ENCODE data around the gene GMCL1. TPM values are rescaled to one million over a fixed set of nuclear protein-coding genes. Genes with fewer than 3 reads are reported as not detected.

Gene GMCL1
- total RNA-seq, 1 experiment from 2014 or later = 13.2 TPM

DNA sequence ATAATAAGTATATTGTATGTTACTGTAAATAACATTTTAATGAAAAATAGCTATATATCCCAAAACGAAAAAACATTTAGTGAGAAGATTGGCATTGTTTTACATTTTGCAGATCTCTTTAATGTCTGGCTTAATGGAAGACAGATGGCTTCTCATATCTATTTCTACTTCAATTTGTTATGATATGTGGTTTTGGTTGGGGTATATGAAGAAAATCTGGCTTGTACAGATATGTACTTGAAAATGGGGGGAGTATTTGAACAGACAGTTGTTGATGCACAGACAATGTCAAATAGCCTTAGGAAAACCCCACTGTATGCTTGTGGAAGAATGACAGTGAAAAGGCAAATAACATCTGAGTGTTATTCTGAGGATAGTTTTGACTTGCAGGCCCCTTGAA, 23.6 kb upstream of the GMCL1 start:
- Histone ChIP-seq H3K27ac (ENCODE audit: low read length) (no peak overlapping the region), H3K36me3 (ENCODE audit: control insufficient read depth, insufficient read depth, low read length) (peaks cover 16% of the 10 kb centered on the region), H3K9me3 (ENCODE audit: control insufficient read depth, insufficient read depth, low read depth, low read length) (no peaks in the 10 kb centered on the region), H3K4me3 (ENCODE audit: low read depth in 2 of 2, low read length in 2 of 2) (no peak overlapping the region), H3K27me3 (ENCODE audit: control insufficient read depth, insufficient read depth, low read length) (no peaks in the 10 kb centered on the region), H3K4me1 (ENCODE audit: control insufficient read depth, insufficient read depth, low read length) (no peaks in the 10 kb centered on the region)
- DNase-seq (ENCODE audit: low read depth, low spot score) (no peak), ATAC-seq (no peak)
- ChIA-PET CTCF (interaction anchor here (0.6 kb wide), 1 partner anchor 504 kb away, joined by 3 read pairs; no protein-coding TSS in a partner anchor), POLR2A (no interaction called here)
- intact Hi-C loops (cut with micrococcal nuclease; ENCODE audit: unreplicated experiment) (no loop called here), in situ Hi-C loops (cut with HindIII; ENCODE audit: low pct_unique_long_range_greater_than_20kb, low sequenced_read_pairs) (no loop called here)
- BruUV-seq (replicated peaks) = no TSS peak
- TF ChIP-seq REST (IDR thresholded peaks at IDR 0.05; ENCODE audit: insufficient read depth in 1 of 2, low read depth in 2 of 2, low read length in 1 of 2) (no peak), SIN3A (IDR thresholded peaks at IDR 0.05; ENCODE audit: borderline replicate concordance, insufficient read depth, low read depth, low read length) (no peak), TCF7L2 (IDR thresholded peaks at IDR 0.05; ENCODE audit: low read depth, low read length) (no peak), POLR2AphosphoS5 (IDR thresholded peaks at IDR 0.05; ENCODE audit: low read depth, low read length) (no peak), CTCF (IDR thresholded peaks at IDR 0.05) (no peak)

DNA sequence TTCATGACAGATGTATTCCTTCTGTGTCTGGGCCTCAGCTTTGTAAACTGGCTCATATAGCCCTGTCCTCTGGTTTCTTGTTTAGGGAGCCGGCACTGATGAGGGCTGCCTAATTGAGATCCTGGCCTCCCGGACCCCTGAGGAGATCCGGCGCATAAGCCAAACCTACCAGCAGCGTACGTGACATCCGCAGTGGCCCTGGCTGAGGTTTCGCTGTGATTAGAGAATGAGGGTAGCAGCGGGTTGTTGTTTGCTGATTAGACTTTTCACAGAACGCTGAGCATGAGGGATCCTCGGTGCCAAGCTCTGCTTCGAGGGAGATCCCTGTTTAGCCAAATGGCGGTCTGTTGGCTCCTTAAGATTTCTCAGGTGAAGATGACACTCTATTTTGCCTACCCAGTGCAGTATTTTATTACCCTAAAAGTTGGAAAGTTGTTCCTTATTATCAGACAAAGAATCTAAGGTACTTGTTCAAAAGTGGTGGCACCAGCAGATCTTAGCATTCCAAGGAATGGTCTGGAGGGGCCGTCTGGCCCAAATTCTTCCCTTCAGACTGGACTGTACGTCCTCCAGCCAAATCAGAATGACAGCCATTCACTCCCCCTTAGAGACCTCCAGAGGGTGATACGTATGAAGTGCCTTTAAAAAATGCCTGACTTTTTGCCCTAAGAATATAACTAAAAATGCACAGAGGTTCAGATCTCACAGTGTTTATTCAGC, 21.5 kb upstream of the GMCL1 start:
- no peak for DNase-seq (ENCODE audit: low read depth, low spot score)
- Histone ChIP-seq H3K9me3 (ENCODE audit: control insufficient read depth, insufficient read depth, low read depth, low read length) (no peaks in the 10 kb centered on the region), H3K27ac (ENCODE audit: low read length) (no peak overlapping the region), H3K36me3 (ENCODE audit: control insufficient read depth, insufficient read depth, low read length) (peaks cover 17% of the 10 kb centered on the region), H3K27me3 (ENCODE audit: control insufficient read depth, insufficient read depth, low read length) (no peaks in the 10 kb centered on the region), H3K4me1 (ENCODE audit: control insufficient read depth, insufficient read depth, low read length) (no peaks in the 10 kb centered on the region), H3K4me3 (ENCODE audit: low read depth in 2 of 2, low read length in 2 of 2) (no peak overlapping the region)
- BruUV-seq (replicated peaks) = no TSS peak
- TF ChIP-seq TCF7L2 (IDR thresholded peaks at IDR 0.05; ENCODE audit: low read depth, low read length) (no peak), SIN3A (IDR thresholded peaks at IDR 0.05; ENCODE audit: borderline replicate concordance, insufficient read depth, low read depth, low read length) (no peak), POLR2AphosphoS5 (IDR thresholded peaks at IDR 0.05; ENCODE audit: low read depth, low read length) (no peak)
- CTCF ChIA-PET = no interaction called here
- in situ Hi-C loops (cut with HindIII; ENCODE audit: low pct_unique_long_range_greater_than_20kb, low sequenced_read_pairs) = no loop called here
- ATAC-seq = no peak
- intact Hi-C loops (cut with micrococcal nuclease; ENCODE audit: unreplicated experiment) = no loop called here
- POLR2A ChIA-PET = no interaction called here

DNA sequence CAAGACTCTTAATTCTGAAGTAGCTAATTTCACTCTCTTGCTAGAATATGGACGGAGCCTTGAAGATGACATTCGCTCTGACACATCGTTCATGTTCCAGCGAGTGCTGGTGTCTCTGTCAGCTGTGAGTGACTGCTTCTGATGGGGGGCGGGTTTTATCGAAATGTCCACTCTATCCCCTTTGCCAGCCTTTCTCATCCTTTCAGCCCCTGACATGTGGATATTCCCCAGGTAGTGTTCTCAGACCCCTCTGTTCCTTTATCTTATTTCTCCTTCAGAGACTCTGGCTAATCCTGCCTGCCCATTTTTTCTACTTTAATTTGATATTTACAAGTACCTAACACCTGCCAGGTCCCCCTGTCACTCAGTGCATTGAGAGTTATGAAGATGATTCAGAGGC, 18.9 kb upstream of the GMCL1 start:
- TF ChIP-seq SIN3A (IDR thresholded peaks at IDR 0.05; ENCODE audit: borderline replicate concordance, insufficient read depth, low read depth, low read length) = no peak
- no peak for TF ChIP-seq CTCF (IDR thresholded peaks at IDR 0.05)
- no peak for TF ChIP-seq TCF7L2 (IDR thresholded peaks at IDR 0.05; ENCODE audit: low read depth, low read length)
- TF ChIP-seq POLR2AphosphoS5 (IDR thresholded peaks at IDR 0.05; ENCODE audit: low read depth, low read length) = no peak
- no peak for TF ChIP-seq REST (IDR thresholded peaks at IDR 0.05; ENCODE audit: insufficient read depth in 1 of 2, low read depth in 2 of 2, low read length in 1 of 2)
- in situ Hi-C loops (cut with HindIII; ENCODE audit: low pct_unique_long_range_greater_than_20kb, low sequenced_read_pairs) = no loop called here
- CTCF ChIA-PET = no interaction called here

More for the DNA sequence above, 18.9 kb upstream of the GMCL1 start:
- H3K4me3 ChIP-seq (ENCODE audit: low read depth in 2 of 2, low read length in 2 of 2) = no peak overlapping the region
- H3K27ac ChIP-seq (ENCODE audit: low read length) = no peak overlapping the region
- peaks cover 17% of the 10 kb centered on the region for H3K36me3 ChIP-seq (ENCODE audit: control insufficient read depth, insufficient read depth, low read length)
- POLR2A ChIA-PET = no interaction called here
- intact Hi-C loops (cut with micrococcal nuclease; ENCODE audit: unreplicated experiment) = loop anchor here (10.0 kb wide), 1 partner anchor 246 kb away; no protein-coding TSS in a partner anchor
- BruUV-seq (replicated peaks) = no TSS peak
- DNase-seq (ENCODE audit: low read depth, low spot score) (no peak), ATAC-seq (no peak)
- H3K27me3 ChIP-seq (ENCODE audit: control insufficient read depth, insufficient read depth, low read length) = no peaks in the 10 kb centered on the region
- H3K4me1 ChIP-seq (ENCODE audit: control insufficient read depth, insufficient read depth, low read length) = no peaks in the 10 kb centered on the region
- no peaks in the 10 kb centered on the region for H3K9me3 ChIP-seq (ENCODE audit: control insufficient read depth, insufficient read depth, low read depth, low read length)

Data from Panc1 (cell line).